Kidney (tissue), 14 donors: ENCODE data around the gene EIF4E2. TPM values are rescaled to one million over a fixed set of nuclear protein-coding genes. Genes with fewer than 3 reads are reported as not detected.
A peak's percentile ranks its signal among the peaks of the same experiment; 100 is the strongest.

Experiments
- DNase-seq, 5 donors: peaks; one replicate each; pipeline ENCODE4 v3.0.0-alpha.2; 2013 to 2020
- FAIRE-seq: peaks from 2 replicates; lab custom pipeline; 2012; peaks lifted over from hg19 to GRCh38; lab: Jason Lieb, UNC
- H3K27ac ChIP-seq, 2 donors: one replicate each; pipeline ENCODE4 v1.7.0; 2013; ENCODE audit warnings: low read depth in 2 of 2, low read length in 2 of 2, inconsistent platforms in 1 of 2
- H3K27me3 ChIP-seq: one replicate; pipeline ENCODE4 v1.7.1; 2013; ENCODE audit warnings: low read length, inconsistent platforms; ENCODE audit not compliant: control insufficient read depth, insufficient read depth
- H3K36me3 ChIP-seq, 3 donors: one replicate each; pipeline versions ENCODE4 v1.7.0 to v1.7.1; 2013; ENCODE audit warnings: low read length in 3 of 3, control low read depth in 1 of 3, inconsistent platforms in 1 of 3; ENCODE audit not compliant: insufficient read depth in 3 of 3, control insufficient read depth in 2 of 3
- H3K4me1 ChIP-seq, 3 donors: one replicate each; pipeline versions ENCODE4 v1.7.0 to v1.7.1; 2013; ENCODE audit warnings: low read length in 3 of 3, inconsistent platforms in 1 of 3, low read depth in 1 of 3; ENCODE audit not compliant: control insufficient read depth in 2 of 3, insufficient read depth in 2 of 3
- H3K4me3 ChIP-seq, 3 donors: one replicate each; pipeline versions ENCODE4 v1.7.0 to v1.8.1; 2013; ENCODE audit warnings: low read length in 3 of 3, control low read depth in 1 of 3, inconsistent platforms in 1 of 3
- H3K9ac ChIP-seq, 3 donors: one replicate each; pipeline versions ENCODE4 v1.7.0 to v1.7.1; 2013; ENCODE audit warnings: low read length in 3 of 3, control low read depth in 1 of 3, inconsistent platforms in 1 of 3
- H3K9me3 ChIP-seq, 3 donors: one replicate each; pipeline versions ENCODE4 v1.7.0 to v1.7.1; 2013; ENCODE audit warnings: low read length in 3 of 3, control low read depth in 1 of 3, inconsistent platforms in 1 of 3; ENCODE audit not compliant: control insufficient read depth in 2 of 3, insufficient read depth in 1 of 3
- intact Hi-C: fragments of 100-400 bp; cut with DNase I; formaldehyde crosslinking; loops from one replicate; pipeline ENCODE4 v1.11.1; 2022
- polyA plus RNA-seq: library from polyadenylated mRNA; stranded (reverse); fragments of 350-450 nt; fragmentation: Illumina TruSeq; extraction: RNeasy Lipid Tissue Mini Kit (QIAGEN cat#74804); gene quantifications from one replicate; pipeline ENCODE4 v1.2.3, GENCODE V29; 2014; ENCODE audit warnings: low read depth, low replicate concordance; ENCODE audit not compliant: insufficient read depth
- total RNA-seq: library from RNA; stranded (reverse); fragmentation: NEBNext Ultra II Directional; extraction: Animal tissue kit (Norgen Biotek cat#: 25700); gene quantifications from one replicate; pipeline ENCODE4 v1.2.1, GENCODE V29; 2021
- TF ChIP-seq, protein P1 (sequence below): IDR thresholded peaks from 3 replicates; pipeline ENCODE4 v1.5.1; 2012; ENCODE audit warnings: mild to moderate bottlenecking, moderate library complexity, borderline replicate concordance; ENCODE audit not compliant: insufficient read depth; ENCODE audit errors: extremely low read depth
- donor health status: control.
- donor health status: control.
- donor health status: control.
- donor health status: control.
- donor health status: control.
- donor health status: DM: yes; HTN: yes; CAD: no.
- donor health status: Normal renal cell carcinoma (clear cell type).

The EIF4E2 gene
- total and polyA plus RNA-seq, 2 donors from 2014 or later = 78.3 to 79.2 TPM

DNA sequence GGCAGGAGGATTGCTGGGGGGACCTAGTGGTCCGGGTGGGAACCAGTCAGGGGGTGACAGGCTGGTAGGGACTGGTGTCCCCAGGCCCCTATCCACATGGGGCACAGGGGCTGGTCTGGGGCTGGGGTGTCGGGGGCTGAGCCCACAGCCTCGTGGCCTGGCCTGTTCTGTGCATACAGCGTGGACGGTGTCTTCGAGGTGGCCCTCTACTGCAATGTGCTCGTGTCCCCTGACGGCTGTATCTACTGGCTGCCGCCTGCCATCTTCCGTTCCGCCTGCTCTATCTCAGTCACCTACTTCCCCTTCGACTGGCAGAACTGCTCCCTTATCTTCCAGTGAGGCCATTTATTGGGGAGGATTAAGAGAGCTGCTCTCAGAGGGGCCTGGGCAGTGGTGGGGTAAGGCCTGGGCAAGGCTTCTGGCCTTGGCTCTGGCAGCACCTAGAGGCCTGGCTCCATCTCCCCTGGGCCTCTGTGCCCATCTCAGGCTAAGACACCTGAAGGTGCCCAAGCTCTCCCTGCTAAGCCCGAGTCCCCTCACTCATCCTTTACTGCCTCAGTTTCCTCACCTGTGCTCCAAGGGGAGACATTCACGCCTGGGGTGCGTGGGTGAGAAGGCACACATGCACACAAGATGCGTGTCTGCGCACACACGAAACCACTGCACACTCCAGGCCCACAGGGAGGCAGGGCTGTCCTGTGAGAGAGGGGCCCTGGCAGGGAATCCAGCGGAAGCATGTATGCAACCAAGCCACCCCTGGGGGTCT lies 9.1 kb upstream of the EIF4E2 start:
- Histone ChIP-seq H3K9ac (no peak overlapping the region), H3K9me3 (peaks cover 0 to 2% (median 0%) of the 10 kb centered on the region in 3 donors), H3K4me1 (no peaks in the 10 kb centered on the region), H3K4me3 (no peak overlapping the region), H3K27me3 (no peaks in the 10 kb centered on the region), H3K27ac (no peak overlapping the region), H3K36me3 (no peaks in the 10 kb centered on the region)
- TF ChIP-seq, protein P1, sequence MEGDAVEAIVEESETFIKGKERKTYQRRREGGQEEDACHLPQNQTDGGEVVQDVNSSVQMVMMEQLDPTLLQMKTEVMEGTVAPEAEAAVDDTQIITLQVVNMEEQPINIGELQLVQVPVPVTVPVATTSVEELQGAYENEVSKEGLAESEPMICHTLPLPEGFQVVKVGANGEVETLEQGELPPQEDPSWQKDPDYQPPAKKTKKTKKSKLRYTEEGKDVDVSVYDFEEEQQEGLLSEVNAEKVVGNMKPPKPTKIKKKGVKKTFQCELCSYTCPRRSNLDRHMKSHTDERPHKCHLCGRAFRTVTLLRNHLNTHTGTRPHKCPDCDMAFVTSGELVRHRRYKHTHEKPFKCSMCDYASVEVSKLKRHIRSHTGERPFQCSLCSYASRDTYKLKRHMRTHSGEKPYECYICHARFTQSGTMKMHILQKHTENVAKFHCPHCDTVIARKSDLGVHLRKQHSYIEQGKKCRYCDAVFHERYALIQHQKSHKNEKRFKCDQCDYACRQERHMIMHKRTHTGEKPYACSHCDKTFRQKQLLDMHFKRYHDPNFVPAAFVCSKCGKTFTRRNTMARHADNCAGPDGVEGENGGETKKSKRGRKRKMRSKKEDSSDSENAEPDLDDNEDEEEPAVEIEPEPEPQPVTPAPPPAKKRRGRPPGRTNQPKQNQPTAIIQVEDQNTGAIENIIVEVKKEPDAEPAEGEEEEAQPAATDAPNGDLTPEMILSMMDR = no peak
- FAIRE-seq = no peak
- intact Hi-C loops = no loop called here
- DNase-seq = peak in 3 of 5 donors; percentile 7 to 74 (median 41)

DNA sequence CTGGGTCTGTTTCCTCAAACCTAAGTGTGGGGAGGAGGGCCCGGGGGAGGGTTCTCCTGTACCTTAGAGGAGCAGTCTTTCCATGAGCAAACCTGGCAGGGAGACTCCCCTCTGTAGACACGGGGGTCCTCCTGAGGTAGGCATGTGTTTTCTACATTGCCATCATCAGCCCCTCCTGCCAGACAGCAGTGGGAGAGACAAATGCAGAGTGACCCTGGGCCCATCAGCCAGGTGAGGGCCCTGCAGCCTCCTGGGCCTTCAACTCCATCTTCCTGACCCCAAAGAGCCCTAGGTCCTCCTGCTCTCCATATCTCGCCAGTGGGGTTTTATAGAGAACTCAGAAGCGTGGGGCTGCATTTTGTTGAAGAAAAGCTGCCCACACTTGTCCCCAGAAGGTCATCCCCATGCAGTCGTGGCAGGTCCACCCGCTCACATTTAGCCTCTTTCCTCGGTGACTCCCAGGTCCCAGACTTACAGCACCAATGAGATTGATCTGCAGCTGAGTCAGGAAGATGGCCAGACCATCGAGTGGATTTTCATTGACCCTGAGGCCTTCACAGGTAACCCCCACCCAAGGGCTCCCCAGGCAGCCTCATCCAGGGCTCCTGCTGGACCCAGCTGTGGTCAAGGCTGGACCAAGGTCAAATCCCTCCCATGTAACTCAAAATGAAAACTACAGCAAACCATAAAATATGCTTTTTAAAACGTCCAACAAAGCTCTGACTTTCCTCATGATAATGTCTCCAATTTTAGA lies 8.4 kb upstream of the EIF4E2 start:
- no peaks in the 10 kb centered on the region for H3K9me3 ChIP-seq
- TF ChIP-seq, protein P1 = no peak
- H3K9ac ChIP-seq = no peak overlapping the region
- H3K27me3 ChIP-seq = no peaks in the 10 kb centered on the region
- H3K36me3 ChIP-seq = no peaks in the 10 kb centered on the region
- H3K4me3 ChIP-seq = no peak overlapping the region
- intact Hi-C loops = no loop called here
- no peak for FAIRE-seq
- no peak overlapping the region for H3K27ac ChIP-seq
- no peaks in the 10 kb centered on the region for H3K4me1 ChIP-seq
- no peak for DNase-seq

DNA sequence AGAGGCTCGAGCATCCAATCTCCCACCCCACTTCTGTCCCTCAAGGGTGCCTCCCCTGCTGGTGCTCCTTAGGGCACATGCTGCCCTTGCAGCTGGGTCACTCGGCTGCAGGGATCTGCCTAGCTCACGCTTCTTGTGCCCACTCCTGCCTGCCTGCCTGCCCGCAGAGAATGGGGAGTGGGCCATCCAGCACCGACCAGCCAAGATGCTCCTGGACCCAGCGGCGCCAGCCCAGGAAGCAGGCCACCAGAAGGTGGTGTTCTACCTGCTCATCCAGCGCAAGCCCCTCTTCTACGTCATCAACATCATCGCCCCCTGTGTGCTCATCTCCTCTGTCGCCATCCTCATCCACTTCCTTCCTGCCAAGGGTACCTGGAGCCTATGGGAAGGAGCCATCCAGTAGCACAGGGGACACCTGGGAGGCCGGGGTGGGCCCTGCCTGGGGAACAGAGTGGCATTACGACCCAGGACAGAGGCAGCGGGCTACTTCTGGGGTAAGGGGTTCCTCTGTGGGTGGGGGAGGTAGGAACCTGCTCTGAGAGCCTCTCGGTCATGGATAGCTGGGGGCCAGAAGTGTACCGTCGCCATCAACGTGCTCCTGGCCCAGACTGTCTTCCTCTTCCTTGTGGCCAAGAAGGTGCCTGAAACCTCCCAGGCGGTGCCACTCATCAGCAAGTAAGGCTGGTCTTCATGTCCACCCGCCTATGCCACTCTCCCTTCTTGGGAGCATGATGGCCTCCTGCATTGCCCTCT lies 7.6 kb upstream of the EIF4E2 start:
- Histone ChIP-seq H3K9me3 (no peaks in the 10 kb centered on the region), H3K4me3 (no peak overlapping the region), H3K4me1 (no peaks in the 10 kb centered on the region), H3K9ac (no peak overlapping the region), H3K27ac (no peak overlapping the region), H3K36me3 (peaks cover 0 to 2% (median 0%) of the 10 kb centered on the region in 3 donors), H3K27me3 (no peaks in the 10 kb centered on the region)
- DNase-seq (no peak), FAIRE-seq (no peak)
- TF ChIP-seq, protein P1 = no peak
- intact Hi-C loops = no loop called here
